Brain pericyte (primary cell): Measurements from ENCODE around the gene CALML3.

Source experiments
- DNase-seq: peaks from one replicate; pipeline ENCODE4 v3.0.0-alpha.2; 2012; ENCODE audit warnings: low read depth, low spot score

The CALML3 gene

DNA sequence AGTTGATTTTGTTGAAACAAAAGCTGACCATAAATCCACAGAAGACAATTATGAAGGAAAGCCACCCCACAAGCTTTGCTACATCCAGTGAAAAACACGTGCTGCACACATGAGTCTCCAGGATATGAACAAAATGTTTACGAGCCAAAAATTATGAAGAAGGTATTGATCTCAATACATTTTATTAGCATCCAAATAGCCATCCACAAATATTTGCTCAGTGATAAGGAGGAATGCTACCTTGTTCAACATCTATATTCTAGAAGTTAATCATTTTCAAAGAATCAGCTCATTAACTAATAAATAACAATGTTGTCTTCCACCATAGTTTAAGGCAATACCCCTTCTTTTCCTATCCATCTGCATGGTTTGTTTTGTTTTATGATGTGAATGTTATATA, 42.7 kb downstream of the CALML3 start:
- DNase-seq, result no peak

DNA sequence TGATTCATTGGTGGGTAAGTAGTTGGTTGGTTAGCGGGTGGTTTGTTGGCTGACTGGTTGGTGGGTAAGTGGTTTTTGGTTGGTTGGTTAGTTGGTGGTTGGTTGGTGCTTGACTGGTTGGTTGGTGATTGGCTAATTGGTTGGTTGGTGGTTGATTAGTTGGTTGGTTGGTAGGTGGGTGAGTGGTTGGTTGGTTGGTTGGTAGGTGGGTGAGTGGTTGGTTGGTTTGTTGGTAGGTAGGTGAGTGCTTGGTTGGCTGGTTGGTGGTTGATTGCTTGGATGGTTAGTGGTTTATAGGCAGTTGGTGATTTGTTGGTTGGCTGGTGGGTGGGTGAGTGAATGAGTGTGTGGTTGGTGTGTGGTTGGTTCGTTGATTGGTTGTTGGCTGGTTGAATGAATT, 44.2 kb downstream of the CALML3 start:
- DNase-seq, result no peak

DNA sequence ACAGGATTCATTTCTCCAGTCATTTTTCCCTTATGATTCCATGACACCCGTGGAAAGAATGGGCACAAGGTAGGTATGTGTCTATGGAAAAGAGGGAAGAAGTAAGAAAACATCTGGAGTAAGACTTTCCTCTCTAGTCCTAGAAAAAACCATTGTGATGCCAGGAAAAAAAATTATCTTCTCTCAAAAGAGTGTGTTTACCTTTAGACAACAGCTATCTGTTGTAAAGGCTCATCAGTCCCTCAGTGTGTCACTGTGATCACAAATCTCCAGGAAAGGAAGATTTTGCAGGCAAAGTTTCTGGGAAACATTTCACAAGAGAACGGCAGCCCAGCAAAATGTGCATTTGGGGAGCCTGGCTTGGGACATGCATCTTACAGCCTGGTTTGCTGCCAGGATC, 44.8 kb downstream of the CALML3 start:
- DNase-seq, result no peak

- DNase-seq, result no peak
These were observed 45.4 kb downstream of the CALML3 start for GRCh38 chr10:5570007-5570655.

DNA sequence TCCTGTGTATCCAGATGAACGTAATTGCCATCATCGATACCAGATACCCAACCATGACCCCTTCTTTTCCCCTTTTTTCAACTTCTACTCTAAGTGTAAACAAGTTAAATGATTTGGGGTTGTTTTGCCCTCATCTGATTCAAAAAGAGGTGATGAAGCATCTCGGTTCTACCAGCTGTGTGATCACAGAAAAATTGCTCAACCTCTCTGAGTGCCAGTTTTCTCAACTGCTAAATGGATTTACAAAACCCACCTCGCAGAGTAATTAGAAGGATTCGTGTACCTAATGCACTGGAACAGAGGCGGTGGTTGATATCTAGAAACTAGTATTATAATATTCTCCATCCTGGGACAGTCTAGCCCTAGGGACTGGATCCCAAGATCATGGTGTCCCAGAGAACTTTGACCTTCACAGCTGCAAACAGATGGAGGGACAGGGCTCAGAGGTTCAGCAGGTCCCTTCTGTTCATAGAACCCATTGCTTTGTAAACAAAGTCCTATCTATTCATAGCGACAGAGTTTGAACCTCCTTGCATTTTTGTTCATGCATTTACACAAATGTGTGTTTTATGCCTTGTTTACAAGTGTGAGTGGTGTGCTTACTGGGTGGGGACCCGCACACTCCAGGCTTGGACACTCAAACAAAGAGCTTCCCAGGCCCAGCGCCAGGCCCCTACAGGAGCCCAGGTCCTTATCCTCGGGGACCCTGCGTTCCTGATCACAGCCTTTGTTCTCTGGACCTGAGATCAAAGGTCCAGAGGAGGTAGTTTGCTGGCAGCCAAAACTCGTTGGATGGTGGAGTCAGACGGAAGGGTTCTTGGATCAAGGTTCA, 46.4 kb downstream of the CALML3 start:
- DNase-seq, result no peak

GRCh38 chr10:5571826-5572225, 47.1 kb downstream of the CALML3 start:
- no peak for DNase-seq

- no peak for DNase-seq
These were observed 48.7 kb downstream of the CALML3 start for GRCh38 chr10:5573319-5573950.

- no peak for DNase-seq
These were observed 49.3 kb downstream of the CALML3 start for GRCh38 chr10:5573968-5574641.

- DNase-seq, result no peak
These were observed 49.9 kb downstream of the CALML3 start for GRCh38 chr10:5574642-5575131.

GRCh38 chr10:5575144-5575481, 50.4 kb downstream of the CALML3 start:
- no peak for DNase-seq

- DNase-seq, result no peak
These were observed 50.9 kb downstream of the CALML3 start for GRCh38 chr10:5575482-5576153.

DNA sequence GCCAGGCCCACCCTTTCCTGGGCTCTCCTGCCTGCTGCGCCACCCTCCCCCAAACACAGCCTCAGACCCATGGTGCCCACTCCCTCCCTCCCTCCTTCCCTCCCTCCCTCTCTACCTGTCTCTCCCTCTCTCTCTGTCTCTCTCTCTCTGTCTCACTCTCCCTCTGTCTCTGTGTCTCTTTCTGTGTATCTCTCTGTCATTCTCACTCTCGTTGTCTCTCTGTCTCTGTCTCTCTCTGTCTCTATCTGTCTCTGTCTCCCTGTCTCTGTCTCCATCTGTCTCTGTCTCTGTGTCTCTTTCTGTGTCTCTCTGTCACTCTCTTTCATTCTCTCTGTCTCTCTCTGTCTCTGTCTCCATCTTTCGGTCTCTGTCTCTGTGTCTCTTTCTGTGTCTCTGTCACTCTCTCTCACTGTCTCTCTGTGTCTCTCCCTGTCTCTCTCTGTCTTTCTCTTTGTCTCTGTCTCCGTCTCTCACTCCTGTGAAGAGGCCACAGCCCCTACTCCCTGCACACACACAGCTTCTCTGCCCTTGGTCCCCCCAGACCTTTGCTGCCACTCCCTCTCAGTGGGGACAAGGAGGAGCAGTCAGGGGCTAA, 51.5 kb downstream of the CALML3 start:
- DNase-seq, result no peak
